Activated CD4-positive, alpha-beta T cell treated with anti-CD3 and anti-CD28 coated beads, Interleukin-2, Interleukin-4, amounts not matched to agents 100 ng/mL and 50 ng/mL, durations not matched to agents 16 hours and 8 hours (primary cell): ENCODE measurements around the gene SUGCT.

Experiments used
- DNase-seq: peaks from one replicate; pipeline ENCODE4 v3.0.0-alpha.2; 2020; ENCODE audit warnings: low spot score

The SUGCT gene

GRCh38 chr7:40879941-40880543, 745.2 kb downstream of the SUGCT start:
- DNase-seq: no peak

GRCh38 chr7:40880581-40880980, 745.8 kb downstream of the SUGCT start:
- DNase-seq: no peak

- DNase-seq: no peak
These were observed 746.7 kb downstream of the SUGCT start for GRCh38 chr7:40881405-40881926.

- no peak for DNase-seq
These were observed 747.4 kb downstream of the SUGCT start for GRCh38 chr7:40882071-40882658.

GRCh38 chr7:40883826-40884225, 749.0 kb downstream of the SUGCT start:
- no peak for DNase-seq

- no peak for DNase-seq
These were observed 749.4 kb downstream of the SUGCT start for GRCh38 chr7:40884241-40884640.

GRCh38 chr7:40885503-40885902, 750.7 kb downstream of the SUGCT start:
- no peak for DNase-seq

GRCh38 chr7:40887099-40887498, 752.3 kb downstream of the SUGCT start:
- no peak for DNase-seq

- DNase-seq: no peak
These were observed 753.7 kb downstream of the SUGCT start for GRCh38 chr7:40888499-40888898.

- no peak for DNase-seq
These were observed 754.3 kb downstream of the SUGCT start for GRCh38 chr7:40889099-40889498.

- DNase-seq: no peak
These were observed 754.7 kb downstream of the SUGCT start for GRCh38 chr7:40889539-40889938.

GRCh38 chr7:40890088-40890692, 755.4 kb downstream of the SUGCT start:
- DNase-seq: no peak

GRCh38 chr7:40891232-40891631, 756.4 kb downstream of the SUGCT start:
- DNase-seq: no peak

GRCh38 chr7:40899151-40899550, 764.3 kb downstream of the SUGCT start:
- no peak for DNase-seq

GRCh38 chr7:40899636-40900507, 765.1 kb downstream of the SUGCT start:
- DNase-seq: no peak

- DNase-seq: no peak
These were observed 769.1 kb downstream of the SUGCT start for GRCh38 chr7:40903872-40904271.

- DNase-seq: no peak
These were observed 772.5 kb downstream of the SUGCT start for GRCh38 chr7:40907286-40907685.

GRCh38 chr7:40909346-40909980, 774.7 kb downstream of the SUGCT start:
- no peak for DNase-seq
